CD14-positive monocyte (primary cell): Measurements from ENCODE around the gene TNNI3K. TPM values are rescaled to one million over a fixed set of nuclear protein-coding genes. Genes with fewer than 3 reads are reported as not detected.

ENCODE experiments used
- DNase-seq, 3 donors: peaks; one replicate each; pipeline ENCODE4 v3.0.0-alpha.2; 2011 to 2022
- H2AFZ ChIP-seq: 2 replicates; pipeline ENCODE4 v1.6.0; 2012; ENCODE audit warnings: mild to moderate bottlenecking, low read depth, low read length, inconsistent platforms; ENCODE audit not compliant: insufficient read depth, poor library complexity, severe bottlenecking
- H3K27ac ChIP-seq, 2 donors: 1 replicate in 1 of 2; 2 replicates in 1 of 2; pipeline ENCODE4 v1.5.1; 2012 to 2013; ENCODE audit warnings: low read length in 2 of 2, control low read depth in 1 of 2, inconsistent platforms in 1 of 2, low read depth in 1 of 2, mild to moderate bottlenecking in 1 of 2
- H3K27me3 ChIP-seq, 2 donors: one replicate each; pipeline versions ENCODE4 v1.6.0 to v1.6.1; 2011 to 2013; ENCODE audit warnings: low read length in 2 of 2; ENCODE audit not compliant: control insufficient read depth in 2 of 2, insufficient read depth in 2 of 2
- H3K36me3 ChIP-seq, 2 donors: replicated peaks in 1 of 2; 1 replicate in 1 of 2; 2 replicates in 1 of 2; pipeline versions ENCODE4 v1.5.1 to v1.6.1; 2012 to 2013; ENCODE audit warnings: low read length in 2 of 2, control low read depth in 1 of 2, inconsistent platforms in 1 of 2, mild to moderate bottlenecking in 1 of 2; ENCODE audit not compliant: insufficient read depth in 2 of 2, control insufficient read depth in 1 of 2
- H3K4me1 ChIP-seq, 2 donors: 1 replicate in 1 of 2; 2 replicates in 1 of 2; pipeline versions ENCODE4 v1.5.1 to v1.6.1; 2012 to 2013; ENCODE audit warnings: low read length in 2 of 2, control low read depth in 1 of 2, inconsistent platforms in 1 of 2, mild to moderate bottlenecking in 1 of 2, moderate library complexity in 1 of 2; ENCODE audit not compliant: insufficient read depth in 2 of 2, control insufficient read depth in 1 of 2
- H3K4me2 ChIP-seq: replicated peaks from 2 replicates; pipeline ENCODE3; 2012; ENCODE audit warnings: low read length, moderate library complexity, mild to moderate bottlenecking; ENCODE audit not compliant: poor library complexity, severe bottlenecking; ENCODE audit errors: extremely low read depth
- H3K4me3 ChIP-seq, 3 experiments: fragments of 200-600 bp in 1 of 3; sonication (generic) in 1 of 3; replicated peaks in 1 of 3; 1 replicate in 2 of 3; 2 replicates in 1 of 3; pipeline ENCODE4 v1.5.1; 2011 to 2013; ENCODE audit warnings: low read length in 3 of 3, mild to moderate bottlenecking in 3 of 3, control low read depth in 2 of 3, low read depth in 2 of 3, inconsistent platforms in 1 of 3, moderate library complexity in 1 of 3
- H3K79me2 ChIP-seq: 2 replicates; pipeline ENCODE4 v1.6.0; 2012; ENCODE audit warnings: mild to moderate bottlenecking, control low read depth, inconsistent platforms, low read length, moderate library complexity; ENCODE audit not compliant: insufficient read depth
- H3K9ac ChIP-seq: 2 replicates; pipeline ENCODE4 v1.6.0; 2017; ENCODE audit warnings: low read length, mild to moderate bottlenecking; ENCODE audit not compliant: insufficient read depth, poor library complexity, severe bottlenecking
- H3K9me3 ChIP-seq, 2 donors: replicated peaks in 1 of 2; 1 replicate in 1 of 2; 2 replicates in 1 of 2; pipeline versions ENCODE4 v1.5.1 to v1.6.1; 2012 to 2013; ENCODE audit warnings: low read length in 2 of 2, control low read depth in 1 of 2; ENCODE audit not compliant: control insufficient read depth in 1 of 2, insufficient read depth in 1 of 2
- H4K20me1 ChIP-seq: 2 replicates; pipeline ENCODE4 v1.6.0; 2012; ENCODE audit warnings: mild to moderate bottlenecking, low read length, control low read depth, moderate library complexity; ENCODE audit not compliant: insufficient read depth
- H3K27ac Mint-ChIP-seq, 7 donors: one replicate each; pipeline ENCODE4 v1.8.0; 2020; ENCODE audit warnings: mild to moderate bottlenecking in 7 of 7, mixed read lengths in 7 of 7, moderate library complexity in 6 of 7, inconsistent platforms in 2 of 7
- H3K27me3 Mint-ChIP-seq, 3 donors: one replicate each; pipeline ENCODE4 v1.8.0; 2021 to 2022; ENCODE audit warnings: low read depth in 3 of 3, mild to moderate bottlenecking in 3 of 3, mixed read lengths in 3 of 3, moderate library complexity in 3 of 3, inconsistent platforms in 1 of 3
- H3K36me3 Mint-ChIP-seq, 2 donors: one replicate each; pipeline ENCODE4 v1.8.0; 2020; ENCODE audit warnings: mixed read lengths in 2 of 2, inconsistent platforms in 1 of 2, mild to moderate bottlenecking in 1 of 2
- H3K4me1 Mint-ChIP-seq: one replicate; pipeline ENCODE4 v1.8.0; 2020; ENCODE audit warnings: mild to moderate bottlenecking, mixed read lengths
- H3K4me3 Mint-ChIP-seq, 2 donors: one replicate each; pipeline ENCODE4 v1.8.0; 2020; ENCODE audit warnings: mild to moderate bottlenecking in 2 of 2, mixed read lengths in 2 of 2, moderate library complexity in 1 of 2
- H3K9me3 Mint-ChIP-seq, 7 donors: one replicate each; pipeline ENCODE4 v1.8.0; 2020 to 2022; ENCODE audit warnings: mixed read lengths in 7 of 7, mild to moderate bottlenecking in 6 of 7, moderate library complexity in 6 of 7, inconsistent platforms in 2 of 7
- WGBS: methylation state at CpG from one replicate; pipeline ENCODE4 v1.1.5; 2013; ENCODE audit warnings: missing lambda C conversion rate; ENCODE audit not compliant: insufficient coverage; 5-methylcytosine and 5-hydroxymethylcytosine counted together
- intact Hi-C, 2 donors: fragments of 100-400 bp; cut with micrococcal nuclease; formaldehyde crosslinking; loops; one replicate each; pipeline versions ENCODE4 v1.15.0 to v1.15.1; 2023
- polyA plus RNA-seq, 3 donors: library from polyadenylated mRNA; depleted of rRNA in 1 of 3; unstranded in 2 of 3; stranded (reverse) in 1 of 3; fragments of 300-500 nt in 2 of 3; fragments of >200 nt in 1 of 3; fragmentation: Illumina TruSeq in 2 of 3; gene quantifications; 1 replicate in 2 of 3; 2 replicates in 1 of 3; pipeline ENCODE4 v1.2.3, GENCODE V29; 2012 to 2021
- TF ChIP-seq, protein P1 (sequence below): fragments of 200-600 bp; IDR thresholded peaks from one replicate; pipeline ENCODE4 v1.8.0; 2022; ENCODE audit warnings: antibody characterized with exemption, mild to moderate bottlenecking

TNNI3K gene
- polyA plus RNA-seq, 3 donors = 0.51 TPM; not detected in 2

DNA sequence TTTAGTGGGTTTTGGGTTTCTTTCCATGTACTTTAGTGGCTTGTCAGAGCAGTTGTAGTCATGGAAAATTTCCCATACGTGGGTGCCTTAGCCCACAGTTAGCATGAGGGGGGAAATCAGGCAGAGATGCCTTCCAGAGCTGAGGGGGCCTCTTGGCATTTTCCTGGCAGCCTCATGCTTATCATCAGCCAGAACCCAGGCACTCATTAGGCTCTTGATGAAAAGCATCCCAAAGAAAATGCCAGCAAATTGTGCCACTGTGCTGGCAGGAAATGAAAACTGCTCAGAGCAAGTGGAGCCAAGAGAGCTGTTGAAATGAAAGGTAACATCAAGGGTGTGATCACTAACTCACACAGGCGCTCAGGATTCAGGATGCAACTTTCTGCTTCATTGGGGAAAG is 128.0 kb downstream of the TNNI3K start:
- Histone ChIP-seq H3K4me2 (no peak overlapping the region), H3K9me3 (peaks cover 0 to 5% of the 10 kb centered on the region in 2 donors), H3K27me3 (no peaks in the 10 kb centered on the region), H3K4me3 (no peak overlapping the region), H4K20me1 (no peaks in the 10 kb centered on the region), H3K36me3 (no peaks in the 10 kb centered on the region), H3K4me1 (no peaks in the 10 kb centered on the region), H3K9ac (no peak overlapping the region), H3K27ac (no peak overlapping the region), H2AFZ (no peak overlapping the region), H3K79me2 (no peaks in the 10 kb centered on the region)
- no peaks in the 10 kb centered on the region for H3K27me3 Mint-ChIP-seq
- H3K9me3 Mint-ChIP-seq = peaks cover 0 to 5% (median 0%) of the 10 kb centered on the region in 7 donors
- intact Hi-C loops = no loop called here
- H3K36me3 Mint-ChIP-seq = no peaks in the 10 kb centered on the region
- TF ChIP-seq, protein P1, sequence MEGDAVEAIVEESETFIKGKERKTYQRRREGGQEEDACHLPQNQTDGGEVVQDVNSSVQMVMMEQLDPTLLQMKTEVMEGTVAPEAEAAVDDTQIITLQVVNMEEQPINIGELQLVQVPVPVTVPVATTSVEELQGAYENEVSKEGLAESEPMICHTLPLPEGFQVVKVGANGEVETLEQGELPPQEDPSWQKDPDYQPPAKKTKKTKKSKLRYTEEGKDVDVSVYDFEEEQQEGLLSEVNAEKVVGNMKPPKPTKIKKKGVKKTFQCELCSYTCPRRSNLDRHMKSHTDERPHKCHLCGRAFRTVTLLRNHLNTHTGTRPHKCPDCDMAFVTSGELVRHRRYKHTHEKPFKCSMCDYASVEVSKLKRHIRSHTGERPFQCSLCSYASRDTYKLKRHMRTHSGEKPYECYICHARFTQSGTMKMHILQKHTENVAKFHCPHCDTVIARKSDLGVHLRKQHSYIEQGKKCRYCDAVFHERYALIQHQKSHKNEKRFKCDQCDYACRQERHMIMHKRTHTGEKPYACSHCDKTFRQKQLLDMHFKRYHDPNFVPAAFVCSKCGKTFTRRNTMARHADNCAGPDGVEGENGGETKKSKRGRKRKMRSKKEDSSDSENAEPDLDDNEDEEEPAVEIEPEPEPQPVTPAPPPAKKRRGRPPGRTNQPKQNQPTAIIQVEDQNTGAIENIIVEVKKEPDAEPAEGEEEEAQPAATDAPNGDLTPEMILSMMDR = no peak
- H3K4me1 Mint-ChIP-seq = no peaks in the 10 kb centered on the region
- no peak overlapping the region for H3K4me3 Mint-ChIP-seq
- H3K27ac Mint-ChIP-seq = no peak overlapping the region
- DNase-seq = no peak
- 83% methylated on average over 1 of the region's 2 CpGs for WGBS

- no peaks in the 10 kb centered on the region for H3K79me2 ChIP-seq
- TF ChIP-seq, protein P1 = no peak
- WGBS = no CpG with 5 or more reads among the region's 1 CpG
Observed at GRCh38 chr1:74367175-74367813, 132.1 kb downstream of the TNNI3K start.

More at GRCh38 chr1:74367175-74367813, 132.1 kb downstream of the TNNI3K start:
- Mint-ChIP-seq H3K36me3 (no peaks in the 10 kb centered on the region), H3K4me3 (no peak overlapping the region), H3K27me3 (no peaks in the 10 kb centered on the region), H3K9me3 (peaks cover 0 to 3% (median 0%) of the 10 kb centered on the region in 7 donors), H3K4me1 (no peaks in the 10 kb centered on the region), H3K27ac (no peak overlapping the region)
- Histone ChIP-seq H3K4me3 (no peak overlapping the region), H3K27me3 (no peaks in the 10 kb centered on the region), H3K4me1 (no peaks in the 10 kb centered on the region), H3K27ac (no peak overlapping the region), H3K9me3 (peaks cover 0 to 5% of the 10 kb centered on the region in 2 donors), H3K36me3 (no peaks in the 10 kb centered on the region), H2AFZ (no peak overlapping the region), H4K20me1 (no peaks in the 10 kb centered on the region), H3K9ac (no peak overlapping the region), H3K4me2 (no peak overlapping the region)
- intact Hi-C loops = no loop called here
- DNase-seq = no peak
